Peyer's patch (tissue), 4 donors: ENCODE data around the gene LRBA. TPM values are rescaled to one million over a fixed set of nuclear protein-coding genes. Genes with fewer than 3 reads are reported as not detected.

Experiments used
- DNase-seq, 3 donors: peaks; one replicate each; pipeline ENCODE4 v3.0.0-alpha.2; 2017 to 2019
- H3K27ac ChIP-seq, 4 donors: fragments of 200-600 bp; sonication (generic); one replicate each; pipeline ENCODE4 v1.5.1; 2016 to 2019
- H3K27me3 ChIP-seq, 2 donors: fragments of 200-600 bp; sonication (generic); one replicate each; pipeline ENCODE4 v1.5.1; 2019
- H3K36me3 ChIP-seq, 3 donors: fragments of 200-600 bp; sonication (generic); one replicate each; pipeline ENCODE4 v1.5.1; 2016 to 2019
- H3K4me1 ChIP-seq, 4 donors: fragments of 200-600 bp; sonication (generic); one replicate each; pipeline ENCODE4 v1.5.1; 2016 to 2019
- H3K4me3 ChIP-seq, 4 donors: fragments of 200-600 bp; sonication (generic); 1 replicate in 3 of 4; 2 replicates in 1 of 4; pipeline ENCODE4 v1.5.1; 2016 to 2019; ENCODE audit warnings: mild to moderate bottlenecking in 1 of 4
- H3K9me3 ChIP-seq, 4 donors: fragments of 200-600 bp; sonication (generic); one replicate each; pipeline ENCODE4 v1.5.1; 2016 to 2019; ENCODE audit warnings: mild to moderate bottlenecking in 1 of 4
- CTCF ChIP-seq, 6 experiments: fragments of 450-650 bp in 4 of 6; fragments of 200-600 bp in 2 of 6; sonication (generic) in 1 of 6; IDR thresholded peaks; one replicate each; pipeline ENCODE4 v1.5.1; 2017 to 2019; ENCODE audit warnings: antibody characterized with exemption in 6 of 6, mild to moderate bottlenecking in 3 of 6, moderate library complexity in 1 of 6
- POLR2A ChIP-seq, 2 donors: fragments of 450-650 bp; IDR thresholded peaks; one replicate each; pipeline ENCODE4 v1.5.1; 2017; ENCODE audit warnings: antibody characterized with exemption in 2 of 2, mild to moderate bottlenecking in 2 of 2, moderate library complexity in 2 of 2
- total RNA-seq, 4 donors: library from RNA; depleted of rRNA; stranded (reverse); fragments of >200 nt; gene quantifications; one replicate each; pipeline ENCODE4 v1.1.0, GENCODE V29; 2016

LRBA gene
- total RNA-seq, 4 donors from 2014 or later = 71.5 to 120 (median 91.7) TPM

GRCh38 chr4:150986085-150986484 is 29.0 kb downstream of the LRBA start:
- Histone ChIP-seq H3K27me3 (no peaks in the 10 kb centered on the region), H3K4me1 (no peaks in the 10 kb centered on the region), H3K4me3 (no peak overlapping the region), H3K36me3 (no peaks in the 10 kb centered on the region), H3K27ac (no peak overlapping the region), H3K9me3 (no peaks in the 10 kb centered on the region)
- TF ChIP-seq POLR2A (IDR thresholded peaks at IDR 0.05) (no peak), CTCF (IDR thresholded peaks at IDR 0.05) (no peak)
- no peak for DNase-seq

GRCh38 chr4:150983851-150984250 is 31.2 kb downstream of the LRBA start:
- H3K36me3 ChIP-seq = no peaks in the 10 kb centered on the region
- H3K27me3 ChIP-seq = no peaks in the 10 kb centered on the region
- H3K27ac ChIP-seq = no peak overlapping the region
- DNase-seq = no peak
- no peaks in the 10 kb centered on the region for H3K9me3 ChIP-seq
- H3K4me1 ChIP-seq = no peaks in the 10 kb centered on the region
- TF ChIP-seq CTCF (IDR thresholded peaks at IDR 0.05) (no peak), POLR2A (IDR thresholded peaks at IDR 0.05) (no peak)
- no peak overlapping the region for H3K4me3 ChIP-seq

GRCh38 chr4:150982557-150983233 is 32.4 kb downstream of the LRBA start:
- TF ChIP-seq POLR2A (IDR thresholded peaks at IDR 0.05) (no peak), CTCF (IDR thresholded peaks at IDR 0.05) (no peak)
- Histone ChIP-seq H3K27me3 (no peaks in the 10 kb centered on the region), H3K27ac (no peak overlapping the region), H3K4me3 (no peak overlapping the region), H3K36me3 (no peaks in the 10 kb centered on the region), H3K9me3 (no peaks in the 10 kb centered on the region), H3K4me1 (no peaks in the 10 kb centered on the region)
- no peak for DNase-seq

GRCh38 chr4:150978738-150979575 is 36.1 kb downstream of the LRBA start:
- H3K27ac ChIP-seq = no peak overlapping the region
- H3K36me3 ChIP-seq = no peaks in the 10 kb centered on the region
- no peak for DNase-seq
- H3K4me3 ChIP-seq = no peak overlapping the region
- peaks cover 0 to 8% (median 0%) of the 10 kb centered on the region in 4 donors for H3K4me1 ChIP-seq
- no peak for TF ChIP-seq POLR2A (IDR thresholded peaks at IDR 0.05)
- no peak for TF ChIP-seq CTCF (IDR thresholded peaks at IDR 0.05)
- H3K27me3 ChIP-seq = no peaks in the 10 kb centered on the region
- H3K9me3 ChIP-seq = no peaks in the 10 kb centered on the region

GRCh38 chr4:150976478-150977118 is 38.5 kb downstream of the LRBA start:
- no peak for TF ChIP-seq POLR2A (IDR thresholded peaks at IDR 0.05)
- no peak for TF ChIP-seq CTCF (IDR thresholded peaks at IDR 0.05)
- Histone ChIP-seq H3K27ac (no peak overlapping the region), H3K27me3 (no peaks in the 10 kb centered on the region), H3K4me1 (peaks cover 0 to 8% (median 0%) of the 10 kb centered on the region in 4 donors), H3K36me3 (no peaks in the 10 kb centered on the region), H3K4me3 (no peak overlapping the region), H3K9me3 (no peaks in the 10 kb centered on the region)
- no peak for DNase-seq
